HFF-Myc (cell line): Measurements from ENCODE around the gene CHSY3.

Experiments used
- DNase-seq: peaks from one replicate; pipeline ENCODE4 v3.0.0-alpha.2; 2011; ENCODE audit warnings: low read depth; ENCODE audit errors: extremely low read depth
- H3K4me3 ChIP-seq: replicated peaks from 2 replicates; pipeline ENCODE4 v1.5.1; 2011; ENCODE audit warnings: low read depth, mild to moderate bottlenecking, control low read depth, low read length
- CTCF ChIP-seq: IDR thresholded peaks from 2 replicates; pipeline ENCODE4 v1.5.1; 2012; ENCODE audit warnings: mild to moderate bottlenecking, low read depth, low read length, control low read depth; ENCODE audit errors: missing control alignments

CHSY3 gene

DNA sequence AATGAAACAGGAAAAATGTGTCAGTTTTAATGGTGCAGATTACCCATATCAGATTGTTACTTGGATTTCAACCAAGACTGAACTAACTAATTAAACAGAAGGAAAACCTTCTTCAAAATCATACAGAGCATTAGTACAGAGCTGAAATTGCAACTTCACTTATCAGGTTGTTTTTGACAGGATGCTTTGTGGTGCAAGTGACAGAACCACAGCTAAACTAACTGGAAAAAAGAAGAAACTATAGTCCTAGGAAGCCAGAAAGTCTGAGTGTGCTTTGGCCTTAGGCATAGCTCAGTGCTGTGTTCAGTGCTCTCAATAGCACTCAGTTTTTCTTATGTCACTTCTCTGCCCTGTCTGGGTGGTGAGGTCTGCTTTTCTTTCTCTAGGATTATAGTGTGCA is 267.4 kb downstream of the CHSY3 start:
- DNase-seq = no peak

DNA sequence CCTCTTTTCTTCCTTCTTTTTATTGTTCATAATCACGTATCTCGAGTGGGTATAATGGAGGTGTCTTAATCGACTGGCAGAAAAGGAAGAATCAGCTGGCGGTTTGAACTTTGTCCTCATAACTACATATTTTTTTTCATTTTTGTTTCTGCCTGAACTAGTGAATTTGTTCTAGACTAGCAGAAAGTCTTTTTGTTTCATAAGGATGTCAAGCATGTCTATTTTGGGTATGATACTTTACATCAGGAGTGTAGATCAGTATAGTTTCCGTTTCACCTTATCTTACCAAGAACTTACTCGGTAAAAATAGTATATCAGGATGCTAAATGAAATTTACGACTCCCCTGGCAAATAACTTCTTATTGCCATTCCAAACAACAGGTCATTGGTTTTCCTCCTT is 278.9 kb downstream of the CHSY3 start:
- H3K4me3 ChIP-seq = no peak overlapping the region
- DNase-seq = no peak
- TF ChIP-seq CTCF = no peak

More for the DNA sequence above, 267.4 kb downstream of the CHSY3 start:
- no peak overlapping the region for H3K4me3 ChIP-seq
- TF ChIP-seq CTCF = no peak

GRCh38 chr5:130189961-130190360 is 285.7 kb downstream of the CHSY3 start:
- no peak for DNase-seq
- no peak overlapping the region for H3K4me3 ChIP-seq
- no peak for TF ChIP-seq CTCF

- TF ChIP-seq CTCF = peak; percentile 36
- peak; percentile 7 for DNase-seq
- no peak overlapping the region for H3K4me3 ChIP-seq
Observed at GRCh38 chr5:130198927-130199326, 294.7 kb downstream of the CHSY3 start.

- no peak for TF ChIP-seq CTCF
- no peak overlapping the region for H3K4me3 ChIP-seq
- DNase-seq = no peak
Observed at GRCh38 chr5:130206686-130207085, 302.4 kb downstream of the CHSY3 start.

DNA sequence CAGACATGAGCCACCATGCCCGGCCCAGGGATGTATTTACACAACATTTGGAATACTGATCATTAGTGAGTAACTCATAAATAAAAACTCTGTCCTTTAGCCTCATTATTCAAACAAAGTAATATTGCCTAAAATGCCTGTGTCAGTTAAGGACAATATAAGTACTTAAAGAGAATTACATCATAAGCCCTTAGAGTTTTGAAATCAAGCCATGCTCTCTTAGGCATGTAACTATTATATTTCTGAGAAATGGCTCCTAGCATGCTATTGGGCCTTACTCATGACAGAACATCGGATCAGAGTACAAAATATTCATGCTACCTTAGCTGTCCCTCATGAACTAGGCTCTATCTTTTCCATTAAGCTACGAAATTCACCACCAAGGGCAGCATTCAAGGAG is 309.3 kb downstream of the CHSY3 start:
- no peak for TF ChIP-seq CTCF
- no peak for DNase-seq
- H3K4me3 ChIP-seq = no peak overlapping the region

DNA sequence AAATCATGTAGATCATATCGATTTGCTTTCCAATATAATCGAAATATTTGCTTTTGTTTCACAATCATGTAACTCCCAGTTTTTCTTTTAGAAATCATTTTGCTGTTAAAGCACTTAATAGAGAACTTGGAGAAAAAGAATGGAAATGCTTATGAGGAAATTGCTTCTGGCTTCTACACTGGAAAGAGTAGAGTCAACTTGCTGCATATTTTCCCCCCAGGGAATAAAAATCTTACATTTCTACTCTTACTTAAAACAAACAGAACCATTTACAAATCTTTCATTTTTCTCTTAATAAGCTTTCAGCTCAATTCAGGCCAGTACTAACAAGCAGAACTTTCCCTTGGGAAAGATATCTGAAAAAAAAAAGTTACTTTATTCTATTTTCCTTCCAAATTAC is 312.0 kb downstream of the CHSY3 start:
- DNase-seq = no peak
- TF ChIP-seq CTCF = no peak
- H3K4me3 ChIP-seq = no peak overlapping the region
